Activated gamma-delta T cell treated with anti-CD3 and anti-CD28 coated beads, Interleukin-2, amount 50 U/mL, for 16 hours (primary cell): ENCODE data around the gene PARD3.

Experiments
- DNase-seq: peaks from one replicate; pipeline ENCODE4 v3.0.0-alpha.2; 2020; ENCODE audit warnings: low read depth

Gene PARD3

GRCh38 chr10:34537629-34538231, 277.4 kb downstream of the PARD3 start:
- no peak for DNase-seq

- DNase-seq = no peak
Measured at GRCh38 chr10:34535872-34536271, 279.2 kb downstream of the PARD3 start.

GRCh38 chr10:34530778-34531177, 284.3 kb downstream of the PARD3 start:
- DNase-seq = no peak

- DNase-seq = no peak
Measured at GRCh38 chr10:34528320-34528719, 286.8 kb downstream of the PARD3 start.

GRCh38 chr10:34526758-34527730, 288.1 kb downstream of the PARD3 start:
- DNase-seq = no peak

- no peak for DNase-seq
Measured at GRCh38 chr10:34526186-34526585, 288.9 kb downstream of the PARD3 start.

GRCh38 chr10:34524369-34525091, 290.6 kb downstream of the PARD3 start:
- no peak for DNase-seq

GRCh38 chr10:34523017-34523767, 291.9 kb downstream of the PARD3 start:
- DNase-seq = no peak

GRCh38 chr10:34522546-34522945, 292.6 kb downstream of the PARD3 start:
- no peak for DNase-seq

GRCh38 chr10:34520510-34520909, 294.6 kb downstream of the PARD3 start:
- no peak for DNase-seq

GRCh38 chr10:34520084-34520483, 295.0 kb downstream of the PARD3 start:
- DNase-seq = no peak

GRCh38 chr10:34514290-34514689, 300.8 kb downstream of the PARD3 start:
- no peak for DNase-seq

GRCh38 chr10:34513636-34514035, 301.5 kb downstream of the PARD3 start:
- DNase-seq = no peak

- no peak for DNase-seq
Measured at GRCh38 chr10:34507217-34507616, 307.9 kb downstream of the PARD3 start.

GRCh38 chr10:34506786-34507185, 308.3 kb downstream of the PARD3 start:
- no peak for DNase-seq

- DNase-seq = no peak
Measured at GRCh38 chr10:34505338-34505737, 309.8 kb downstream of the PARD3 start.

- DNase-seq = no peak
Measured at GRCh38 chr10:34504534-34504933, 310.6 kb downstream of the PARD3 start.

GRCh38 chr10:34503704-34504103, 311.4 kb downstream of the PARD3 start:
- no peak for DNase-seq

GRCh38 chr10:34499612-34500279, 315.4 kb downstream of the PARD3 start:
- no peak for DNase-seq

- no peak for DNase-seq
Measured at GRCh38 chr10:34498821-34499220, 316.3 kb downstream of the PARD3 start.

GRCh38 chr10:34495938-34496337, 319.2 kb downstream of the PARD3 start:
- no peak for DNase-seq
